GM21619 (cell line): ENCODE data around the gene SRPK2.

Experiments
- ATAC-seq: cut with Tn5 transposase; IDR thresholded peaks from one replicate; pipeline ENCODE4 v1.9.1; 2021; ENCODE audit not compliant: unreplicated experiment

The SRPK2 gene

GRCh38 chr7:105106473-105106872 is 282.2 kb downstream of the SRPK2 start:
- no peak for ATAC-seq

GRCh38 chr7:105105579-105105978 is 283.1 kb downstream of the SRPK2 start:
- no peak for ATAC-seq

GRCh38 chr7:105102557-105103352 is 286.0 kb downstream of the SRPK2 start:
- ATAC-seq: no peak

- no peak for ATAC-seq
These were observed 286.9 kb downstream of the SRPK2 start for GRCh38 chr7:105101864-105102263.

GRCh38 chr7:105098863-105099515 is 289.7 kb downstream of the SRPK2 start:
- ATAC-seq: peak; percentile 87

- no peak for ATAC-seq
These were observed 291.1 kb downstream of the SRPK2 start for GRCh38 chr7:105097619-105098018.

GRCh38 chr7:105096306-105096705 is 292.4 kb downstream of the SRPK2 start:
- no peak for ATAC-seq

- ATAC-seq: no peak
These were observed 293.8 kb downstream of the SRPK2 start for GRCh38 chr7:105094966-105095365.

- no peak for ATAC-seq
These were observed 300.3 kb downstream of the SRPK2 start for GRCh38 chr7:105088456-105088855.

GRCh38 chr7:105087981-105088380 is 300.7 kb downstream of the SRPK2 start:
- no peak for ATAC-seq

- ATAC-seq: no peak
These were observed 301.9 kb downstream of the SRPK2 start for GRCh38 chr7:105086850-105087249.

- ATAC-seq: no peak
These were observed 304.1 kb downstream of the SRPK2 start for GRCh38 chr7:105084581-105084980.

GRCh38 chr7:105079348-105079747 is 309.4 kb downstream of the SRPK2 start:
- no peak for ATAC-seq

- no peak for ATAC-seq
These were observed 315.6 kb downstream of the SRPK2 start for GRCh38 chr7:105073143-105073542.

GRCh38 chr7:105068886-105069285 is 319.8 kb downstream of the SRPK2 start:
- ATAC-seq: no peak

- ATAC-seq: no peak
These were observed 321.0 kb downstream of the SRPK2 start for GRCh38 chr7:105067691-105068090.
